ENCODE measurements around the gene KANK3. TPM values are rescaled to one million over a fixed set of nuclear protein-coding genes. Genes with fewer than 3 reads are reported as not detected.
A peak's percentile ranks its signal among the peaks of the same experiment; 100 is the strongest.
"Not testable (repeated sequence)": the region's sequence is repeated elsewhere in the genome, so short reads cannot be mapped to it uniquely, and the experiment has no call there.

Gene KANK3
- total and polyA plus RNA-seq, 2 donors (not counting 1 experiment from before 2014, with no cell fraction given) = 0.17 to 0.23 TPM

DNA sequence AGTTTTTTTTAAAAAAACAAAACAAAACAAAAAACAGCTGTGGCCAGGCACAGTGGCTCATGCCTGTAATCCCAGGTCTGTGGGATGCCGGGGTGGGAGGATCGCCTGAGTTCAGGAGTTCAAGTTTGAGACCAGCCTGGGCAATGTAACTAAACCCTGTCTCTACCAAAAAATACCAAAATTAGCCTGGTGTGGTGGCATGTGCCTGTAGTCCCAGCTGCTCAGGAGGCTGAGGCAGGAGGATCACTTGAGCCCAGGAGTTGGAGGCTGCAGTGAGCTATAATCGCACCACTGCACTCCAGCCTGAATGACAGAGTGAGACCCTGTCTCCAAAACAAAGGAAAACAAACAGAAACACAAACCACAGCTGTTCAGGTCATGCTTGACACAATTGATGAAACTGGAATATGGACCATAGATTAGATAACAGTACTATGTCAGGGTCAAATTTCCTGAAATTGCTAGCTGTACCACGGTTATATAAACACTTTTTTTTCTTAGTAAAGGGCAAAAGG is 14.0 kb upstream of the KANK3 start:
- Histone ChIP-seq H3K4me3 (replicated peaks in 1 of 4; ENCODE audit: control extremely low read depth in 1 of 4, insufficient read depth in 1 of 4, low read depth in 3 of 4, low read length in 4 of 4) (no peak overlapping the region), H3K79me2 (ENCODE audit: control insufficient read depth, insufficient read depth, low read length) (no peaks in the 10 kb centered on the region), H2AFZ (ENCODE audit: low read length) (no peak overlapping the region), H4K20me1 (ENCODE audit: control insufficient read depth, extremely low read depth, insufficient read depth, low read length) (no peaks in the 10 kb centered on the region), H3K27ac (ENCODE audit: insufficient read depth, low read length) (no peak overlapping the region), H3K36me3 (ENCODE audit: control insufficient read depth, insufficient read depth, low read length) (no peaks in the 10 kb centered on the region), H3K27me3 (ENCODE audit: control insufficient read depth, insufficient read depth, low read length) (no peaks in the 10 kb centered on the region), H3K4me2 (ENCODE audit: extremely low read depth, insufficient read depth, low read length) (no peak overlapping the region), H3K9me3 (ENCODE audit: control insufficient read depth, insufficient read depth, low read depth, low read length) (no peaks in the 10 kb centered on the region), H3K9ac (ENCODE audit: insufficient read depth, low read length) (no peak overlapping the region), H3K4me1 (ENCODE audit: control insufficient read depth, extremely low read depth, insufficient read depth, low read length) (peaks cover 10% of the 10 kb centered on the region)
- TF ChIP-seq EZH2 (IDR thresholded peaks at IDR 0.05; ENCODE audit: low read length, missing control alignments) = no peak
- TF ChIP-seq, protein P1, sequence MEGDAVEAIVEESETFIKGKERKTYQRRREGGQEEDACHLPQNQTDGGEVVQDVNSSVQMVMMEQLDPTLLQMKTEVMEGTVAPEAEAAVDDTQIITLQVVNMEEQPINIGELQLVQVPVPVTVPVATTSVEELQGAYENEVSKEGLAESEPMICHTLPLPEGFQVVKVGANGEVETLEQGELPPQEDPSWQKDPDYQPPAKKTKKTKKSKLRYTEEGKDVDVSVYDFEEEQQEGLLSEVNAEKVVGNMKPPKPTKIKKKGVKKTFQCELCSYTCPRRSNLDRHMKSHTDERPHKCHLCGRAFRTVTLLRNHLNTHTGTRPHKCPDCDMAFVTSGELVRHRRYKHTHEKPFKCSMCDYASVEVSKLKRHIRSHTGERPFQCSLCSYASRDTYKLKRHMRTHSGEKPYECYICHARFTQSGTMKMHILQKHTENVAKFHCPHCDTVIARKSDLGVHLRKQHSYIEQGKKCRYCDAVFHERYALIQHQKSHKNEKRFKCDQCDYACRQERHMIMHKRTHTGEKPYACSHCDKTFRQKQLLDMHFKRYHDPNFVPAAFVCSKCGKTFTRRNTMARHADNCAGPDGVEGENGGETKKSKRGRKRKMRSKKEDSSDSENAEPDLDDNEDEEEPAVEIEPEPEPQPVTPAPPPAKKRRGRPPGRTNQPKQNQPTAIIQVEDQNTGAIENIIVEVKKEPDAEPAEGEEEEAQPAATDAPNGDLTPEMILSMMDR (conservative IDR thresholded peaks at IDR 0.05 in 1 of 2, IDR thresholded peaks at IDR 0.05 in 1 of 2; ENCODE audit: low read depth in 1 of 2, low read length in 2 of 2) = no peak
- peak in 1 of 2 donors; percentile 27 for DNase-seq (ENCODE audit: low read depth in 2 of 2)

DNA sequence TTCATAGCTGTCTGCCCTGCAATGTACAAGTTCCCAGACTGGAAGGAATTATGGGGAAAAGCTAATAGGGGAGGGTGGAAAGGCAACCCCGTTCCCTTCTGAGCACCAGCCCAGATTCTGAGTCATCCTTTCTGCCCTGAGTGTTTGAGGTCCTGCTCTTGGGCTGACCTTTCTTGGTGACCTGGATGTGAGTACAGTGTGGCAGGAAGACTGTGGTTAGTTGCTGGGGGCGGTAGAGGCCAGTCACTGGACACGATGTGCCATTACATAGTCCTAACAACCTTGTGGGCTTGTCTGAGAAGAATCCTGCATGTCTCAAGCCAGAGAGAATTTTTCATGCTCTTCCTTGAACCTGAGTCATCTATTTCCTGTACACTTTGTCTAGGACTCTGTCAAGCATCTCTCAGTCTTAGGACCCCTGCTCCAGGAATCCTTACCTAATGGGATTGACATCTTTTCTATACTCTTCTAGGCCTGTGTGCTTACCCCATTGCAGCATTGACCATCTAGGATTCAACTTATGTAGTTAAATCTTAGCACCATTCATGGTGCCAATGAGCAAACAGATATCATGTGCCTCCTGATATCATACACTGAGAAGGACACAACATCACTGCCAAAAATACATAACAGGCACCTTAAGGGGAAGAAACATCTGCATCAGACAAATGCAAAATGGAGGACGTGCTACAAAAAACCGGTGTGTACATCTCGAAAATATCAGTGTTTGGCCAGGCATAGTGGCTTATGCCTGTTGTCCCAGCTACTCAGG is 12.8 kb upstream of the KANK3 start:
- no peaks in the 10 kb centered on the region for H3K79me2 ChIP-seq (ENCODE audit: control insufficient read depth, insufficient read depth, low read length)
- peak overlapping the region; percentile 40 for H3K4me2 ChIP-seq (ENCODE audit: extremely low read depth, insufficient read depth, low read length)
- H3K9me3 ChIP-seq (ENCODE audit: control insufficient read depth, insufficient read depth, low read depth, low read length) = no peaks in the 10 kb centered on the region
- H3K9ac ChIP-seq (ENCODE audit: insufficient read depth, low read length) = no peak overlapping the region
- no peaks in the 10 kb centered on the region for H4K20me1 ChIP-seq (ENCODE audit: control insufficient read depth, extremely low read depth, insufficient read depth, low read length)
- H2AFZ ChIP-seq (ENCODE audit: low read length) = no peak overlapping the region
- H3K27me3 ChIP-seq (ENCODE audit: control insufficient read depth, insufficient read depth, low read length) = no peaks in the 10 kb centered on the region
- H3K27ac ChIP-seq (ENCODE audit: insufficient read depth, low read length) = peak overlapping the region; percentile 60
- H3K4me1 ChIP-seq (ENCODE audit: control insufficient read depth, extremely low read depth, insufficient read depth, low read length) = peaks cover 7% of the 10 kb centered on the region
- H3K36me3 ChIP-seq (ENCODE audit: control insufficient read depth, insufficient read depth, low read length) = no peaks in the 10 kb centered on the region
- no peak for TF ChIP-seq EZH2 (IDR thresholded peaks at IDR 0.05; ENCODE audit: low read length, missing control alignments)
- TF ChIP-seq, protein P1 (conservative IDR thresholded peaks at IDR 0.05 in 1 of 2, IDR thresholded peaks at IDR 0.05 in 1 of 2; ENCODE audit: low read depth in 1 of 2, low read length in 2 of 2) = peak in 1 of 2 donors; percentile 14
- DNase-seq (ENCODE audit: low read depth in 2 of 2) = peak; percentile 98
- no peak overlapping the region for H3K4me3 ChIP-seq (replicated peaks in 1 of 4; ENCODE audit: control extremely low read depth in 1 of 4, insufficient read depth in 1 of 4, low read depth in 3 of 4, low read length in 4 of 4)

DNA sequence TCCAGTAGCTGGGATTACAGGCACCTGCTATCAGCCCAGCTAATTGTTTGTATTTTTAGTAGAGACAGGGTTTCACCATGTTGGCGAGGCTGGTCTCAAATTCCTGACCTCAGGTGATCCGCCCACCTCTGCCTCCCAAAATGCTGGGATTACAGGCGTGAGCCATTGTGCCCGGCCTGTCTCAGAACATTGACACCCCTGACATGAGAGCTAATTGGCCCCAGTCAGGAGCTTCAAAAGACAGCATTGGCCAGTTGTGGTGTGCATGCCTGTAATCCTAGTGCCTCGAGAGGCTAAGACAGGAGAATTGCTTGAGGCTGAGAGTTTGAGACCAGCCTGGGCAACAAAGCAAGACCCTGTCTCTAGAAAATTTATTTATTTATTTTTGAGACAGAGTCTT is 9.8 kb upstream of the KANK3 start:
- not testable (repeated sequence) for H2AFZ ChIP-seq (ENCODE audit: low read length); H3K4me2 ChIP-seq (ENCODE audit: extremely low read depth, insufficient read depth, low read length)

More for the DNA sequence above, 9.8 kb upstream of the KANK3 start:
- not testable (repeated sequence) for DNase-seq (ENCODE audit: low read depth in 2 of 2); H3K27ac ChIP-seq (ENCODE audit: insufficient read depth, low read length); H3K9ac ChIP-seq (ENCODE audit: insufficient read depth, low read length); H3K4me3 ChIP-seq (replicated peaks in 1 of 4; ENCODE audit: control extremely low read depth in 1 of 4, insufficient read depth in 1 of 4, low read depth in 3 of 4, low read length in 4 of 4); H3K9me3 ChIP-seq (ENCODE audit: control insufficient read depth, insufficient read depth, low read depth, low read length); H3K4me1 ChIP-seq (ENCODE audit: control insufficient read depth, extremely low read depth, insufficient read depth, low read length); H3K79me2 ChIP-seq (ENCODE audit: control insufficient read depth, insufficient read depth, low read length); H4K20me1 ChIP-seq (ENCODE audit: control insufficient read depth, extremely low read depth, insufficient read depth, low read length); H3K36me3 ChIP-seq (ENCODE audit: control insufficient read depth, insufficient read depth, low read length); H3K27me3 ChIP-seq (ENCODE audit: control insufficient read depth, insufficient read depth, low read length)

Data from fibroblast of lung (primary cell).